Lung (tissue), 12 donors: ENCODE data around the gene ARAP2. TPM values are rescaled to one million over a fixed set of nuclear protein-coding genes. Genes with fewer than 3 reads are reported as not detected.

ENCODE experiments used
- ATAC-seq: fragments of 200-7000 bp; cut with Tn5 transposase; one replicate; pipeline ENCODE4 v1.9.1; 2020; ENCODE audit warnings: moderate number of reproducible peaks; ENCODE audit not compliant: insufficient read depth, low FRiP score
- DNase-seq, 3 donors: peaks; one replicate each; pipeline ENCODE4 v3.0.0-alpha.2; 2013 to 2017
- H3K27ac ChIP-seq, 2 donors: one replicate each; pipeline ENCODE4 v1.5.1; 2013; ENCODE audit warnings: mild to moderate bottlenecking in 2 of 2, moderate library complexity in 2 of 2, control low read depth in 1 of 2, inconsistent platforms in 1 of 2, low read depth in 1 of 2, low read length in 1 of 2
- H3K27me3 ChIP-seq, 3 donors: one replicate each; pipeline ENCODE4 v1.5.1; 2013; ENCODE audit warnings: low read length in 2 of 3; ENCODE audit not compliant: control insufficient read depth in 3 of 3, insufficient read depth in 3 of 3
- H3K36me3 ChIP-seq, 4 donors: one replicate each; pipeline ENCODE4 v1.5.1; 2013; ENCODE audit warnings: low read length in 4 of 4, mild to moderate bottlenecking in 1 of 4, moderate library complexity in 1 of 4; ENCODE audit not compliant: control insufficient read depth in 4 of 4, insufficient read depth in 4 of 4
- H3K4me1 ChIP-seq, 5 donors: one replicate each; pipeline ENCODE4 v1.5.1; 2013; ENCODE audit warnings: low read length in 5 of 5, mild to moderate bottlenecking in 2 of 5, moderate library complexity in 1 of 5; ENCODE audit not compliant: control insufficient read depth in 5 of 5, insufficient read depth in 5 of 5
- H3K4me3 ChIP-seq: one replicate; pipeline ENCODE4 v1.5.1; 2013; ENCODE audit warnings: mild to moderate bottlenecking, control low read depth, moderate library complexity
- H3K9ac ChIP-seq, 2 donors: one replicate each; pipeline ENCODE4 v1.5.1; 2013; ENCODE audit warnings: low read length in 2 of 2, control low read depth in 1 of 2; ENCODE audit not compliant: insufficient read depth in 1 of 2
- H3K9me3 ChIP-seq, 4 donors: one replicate each; pipeline ENCODE4 v1.5.1; 2013; ENCODE audit warnings: low read length in 3 of 4, mild to moderate bottlenecking in 1 of 4, moderate library complexity in 1 of 4; ENCODE audit not compliant: control insufficient read depth in 4 of 4, insufficient read depth in 3 of 4
- WGBS, 2 donors: extraction: QIAGEN DNeasy Blood & Tissue Kit; methylation state at CpG; one replicate each; pipeline ENCODE4 v1.1.7; 2013; 5-methylcytosine and 5-hydroxymethylcytosine counted together
- polyA plus RNA-seq, 2 donors: library from polyadenylated mRNA; stranded (reverse); fragments of 200-250 nt; gene quantifications; one replicate each; pipeline ENCODE4 v1.2.1, GENCODE V29; 2013
- total RNA-seq, 2 donors: library from RNA; depleted of rRNA in 1 of 2; stranded (reverse); fragments of >200 nt in 1 of 2; gene quantifications; one replicate each; pipeline ENCODE4 v1.2.1, GENCODE V29; 2014 to 2021
- TF ChIP-seq, protein P1 (sequence below): IDR thresholded peaks from 2 replicates; pipeline ENCODE4 v1.5.1; 2012; ENCODE audit warnings: mild to moderate bottlenecking; ENCODE audit errors: control extremely low read depth, extremely low read depth
- donor health status: control.
- donor health status: control.
- donor health status: Bipolar disorder and iron deficiency.
- donor health status: healthy.
- donor health status: DM: yes; HTN: yes; CAD: no.

ARAP2 gene
- total and polyA plus RNA-seq, 4 donors = 5.9 to 77.8 (median 20.2) TPM

DNA sequence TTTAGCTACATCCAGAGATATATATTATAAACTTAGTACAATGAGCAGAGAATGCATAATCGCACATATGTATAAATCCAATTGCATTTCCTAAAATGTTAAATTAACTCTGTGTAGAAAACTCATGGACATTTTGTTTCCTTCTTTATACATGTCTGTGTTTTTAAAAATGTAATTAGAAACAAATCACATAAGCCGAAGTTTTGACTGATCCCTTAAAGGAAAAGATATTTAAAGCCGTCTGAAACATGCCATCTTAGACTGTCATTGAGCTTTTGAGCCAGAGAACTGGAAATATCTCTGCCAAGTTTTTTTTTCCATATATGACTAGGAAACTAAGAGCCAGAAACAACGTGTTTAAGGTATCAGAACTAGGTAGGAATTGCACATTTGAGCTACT lies 107.0 kb downstream of the ARAP2 start:
- WGBS, 2 donors = 85 to 91% methylated on average over 4 of the region's 4 CpGs
- Histone ChIP-seq H3K36me3 (no peaks in the 10 kb centered on the region), H3K27me3 (no peaks in the 10 kb centered on the region), H3K4me3 (no peak overlapping the region), H3K9ac (no peak overlapping the region), H3K4me1 (no peaks in the 10 kb centered on the region), H3K27ac (no peak overlapping the region), H3K9me3 (no peaks in the 10 kb centered on the region)
- DNase-seq (no peak), ATAC-seq (no peak)
- TF ChIP-seq, protein P1, sequence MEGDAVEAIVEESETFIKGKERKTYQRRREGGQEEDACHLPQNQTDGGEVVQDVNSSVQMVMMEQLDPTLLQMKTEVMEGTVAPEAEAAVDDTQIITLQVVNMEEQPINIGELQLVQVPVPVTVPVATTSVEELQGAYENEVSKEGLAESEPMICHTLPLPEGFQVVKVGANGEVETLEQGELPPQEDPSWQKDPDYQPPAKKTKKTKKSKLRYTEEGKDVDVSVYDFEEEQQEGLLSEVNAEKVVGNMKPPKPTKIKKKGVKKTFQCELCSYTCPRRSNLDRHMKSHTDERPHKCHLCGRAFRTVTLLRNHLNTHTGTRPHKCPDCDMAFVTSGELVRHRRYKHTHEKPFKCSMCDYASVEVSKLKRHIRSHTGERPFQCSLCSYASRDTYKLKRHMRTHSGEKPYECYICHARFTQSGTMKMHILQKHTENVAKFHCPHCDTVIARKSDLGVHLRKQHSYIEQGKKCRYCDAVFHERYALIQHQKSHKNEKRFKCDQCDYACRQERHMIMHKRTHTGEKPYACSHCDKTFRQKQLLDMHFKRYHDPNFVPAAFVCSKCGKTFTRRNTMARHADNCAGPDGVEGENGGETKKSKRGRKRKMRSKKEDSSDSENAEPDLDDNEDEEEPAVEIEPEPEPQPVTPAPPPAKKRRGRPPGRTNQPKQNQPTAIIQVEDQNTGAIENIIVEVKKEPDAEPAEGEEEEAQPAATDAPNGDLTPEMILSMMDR = no peak

DNA sequence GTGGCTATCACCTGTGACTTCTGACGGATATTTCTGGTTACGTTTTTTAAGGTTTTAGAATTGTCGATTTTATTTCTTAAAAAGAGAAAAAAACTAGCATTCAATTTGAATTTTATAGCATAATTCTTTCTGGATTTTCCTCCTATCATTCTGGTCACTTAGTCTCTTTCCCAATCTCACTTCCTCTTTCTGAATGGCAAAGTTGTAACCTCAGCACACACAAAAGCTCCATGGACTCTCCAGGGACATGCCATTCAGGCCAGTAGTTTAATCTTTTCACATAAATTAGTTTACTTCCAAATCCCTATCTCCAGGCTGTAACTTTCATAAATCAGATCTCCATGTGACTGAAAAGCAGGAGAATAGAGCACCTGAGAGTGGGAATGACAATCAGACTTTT lies 110.7 kb downstream of the ARAP2 start:
- Histone ChIP-seq H3K9ac (no peak overlapping the region), H3K36me3 (no peaks in the 10 kb centered on the region), H3K9me3 (no peaks in the 10 kb centered on the region), H3K27ac (no peak overlapping the region), H3K4me1 (peaks cover 0 to 4% (median 0%) of the 10 kb centered on the region in 5 donors), H3K4me3 (no peak overlapping the region), H3K27me3 (no peaks in the 10 kb centered on the region)
- WGBS, 2 donors = 86 to 95% methylated on average over 3 of the region's 3 CpGs
- no peak for ATAC-seq
- DNase-seq = no peak
- TF ChIP-seq, protein P1 = no peak

DNA sequence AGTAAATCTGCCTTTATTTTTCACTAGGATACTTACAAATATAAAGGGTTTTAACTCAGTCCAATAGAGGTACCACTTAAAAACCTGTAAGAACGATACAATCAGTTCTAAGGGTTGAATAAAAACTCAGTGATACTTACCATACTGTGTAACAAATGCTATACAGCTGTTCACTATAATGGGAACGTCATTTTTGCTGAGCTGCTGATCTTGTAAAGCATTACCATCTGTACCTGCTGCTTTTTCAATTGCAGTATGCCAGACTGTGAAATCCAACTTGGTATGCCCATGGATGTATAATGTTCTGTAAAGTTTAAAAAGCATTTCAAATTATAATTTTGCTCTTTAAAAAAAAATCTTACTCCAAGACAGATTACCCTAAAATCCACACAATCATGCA lies 111.2 kb downstream of the ARAP2 start:
- Histone ChIP-seq H3K4me1 (peaks cover 0 to 4% (median 0%) of the 10 kb centered on the region in 5 donors), H3K9me3 (no peaks in the 10 kb centered on the region), H3K27ac (no peak overlapping the region), H3K4me3 (no peak overlapping the region), H3K27me3 (no peaks in the 10 kb centered on the region), H3K36me3 (no peaks in the 10 kb centered on the region), H3K9ac (no peak overlapping the region)
- ATAC-seq (no peak), DNase-seq (no peak)
- TF ChIP-seq, protein P1 = no peak
- WGBS, 2 donors = 82 to 84% methylated on average over 2 of the region's 2 CpGs

DNA sequence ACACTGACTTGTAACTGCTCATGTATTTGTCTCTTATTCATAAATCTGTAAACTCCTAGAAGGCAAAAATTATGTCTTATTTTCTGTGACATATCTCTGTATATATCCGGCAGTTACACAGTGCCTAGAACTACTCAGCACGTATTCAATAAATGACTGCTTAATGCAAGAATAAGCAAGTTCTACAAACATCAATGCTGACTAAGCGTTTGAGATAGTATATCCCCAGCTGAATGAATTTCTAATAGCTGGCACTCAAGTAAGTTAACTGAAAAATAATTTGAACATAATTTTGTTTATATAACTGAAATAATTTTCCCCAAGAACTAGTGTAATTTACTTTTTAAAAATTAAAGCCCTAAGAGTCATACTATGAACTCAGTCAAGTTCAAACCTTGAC lies 113.7 kb downstream of the ARAP2 start:
- Histone ChIP-seq H3K4me3 (no peak overlapping the region), H3K36me3 (no peaks in the 10 kb centered on the region), H3K9ac (no peak overlapping the region), H3K9me3 (no peaks in the 10 kb centered on the region), H3K4me1 (peaks cover 0 to 4% (median 0%) of the 10 kb centered on the region in 5 donors), H3K27me3 (no peaks in the 10 kb centered on the region), H3K27ac (no peak overlapping the region)
- TF ChIP-seq, protein P1 = no peak
- ATAC-seq (no peak), DNase-seq (peak in 2 of 3 donors; percentile 1 to 27)
- WGBS, 2 donors = 90 to 92% methylated on average over 3 of the region's 3 CpGs
